Suprapubic skin (tissue), 4 donors: ENCODE data around the gene BANP. TPM values are rescaled to one million over a fixed set of nuclear protein-coding genes. Genes with fewer than 3 reads are reported as not detected.
"Not testable (repeated sequence)": the region's sequence is repeated elsewhere in the genome, so short reads cannot be mapped to it uniquely, and the experiment has no call there.

Experiments used
- DNase-seq, 2 donors: peaks; one replicate each; pipeline ENCODE4 v3.0.0-alpha.2; 2019; ENCODE audit warnings: low spot score in 2 of 2
- H3K27ac ChIP-seq: fragments of 200-600 bp; sonication (generic); one replicate; pipeline ENCODE4 v1.5.1; 2019
- H3K27me3 ChIP-seq: fragments of 200-600 bp; sonication (generic); one replicate; pipeline ENCODE4 v1.5.1; 2019
- H3K36me3 ChIP-seq: fragments of 200-600 bp; sonication (generic); one replicate; pipeline ENCODE4 v1.5.1; 2019
- H3K4me1 ChIP-seq: fragments of 200-600 bp; sonication (generic); one replicate; pipeline ENCODE4 v1.5.1; 2019
- H3K4me3 ChIP-seq: fragments of 200-600 bp; sonication (generic); one replicate; pipeline ENCODE4 v1.5.1; 2019; ENCODE audit warnings: mild to moderate bottlenecking
- H3K9me3 ChIP-seq: fragments of 200-600 bp; sonication (generic); one replicate; pipeline ENCODE4 v1.5.1; 2019
- EP300 ChIP-seq: sonication (generic); formaldehyde crosslinking; IDR thresholded peaks from one replicate; pipeline ENCODE4 v1.6.1; 2017; ENCODE audit warnings: antibody characterized with exemption
- POLR2A ChIP-seq, 2 donors: fragments of 450-650 bp; IDR thresholded peaks; one replicate each; pipeline ENCODE4 v1.6.1; 2017; ENCODE audit warnings: antibody characterized with exemption in 2 of 2, mild to moderate bottlenecking in 2 of 2, moderate library complexity in 2 of 2
- POLR2AphosphoS5 ChIP-seq, 3 donors: sonication (generic); formaldehyde crosslinking; IDR thresholded peaks; one replicate each; pipeline ENCODE4 v1.6.1; 2017; ENCODE audit warnings: antibody characterized with exemption in 3 of 3
- WGBS: methylation state at CpG from one replicate; pipeline ENCODE4 v1.1.5; 2018; 5-methylcytosine and 5-hydroxymethylcytosine counted together
- total RNA-seq, 4 donors: library from RNA; depleted of rRNA; stranded (reverse); fragments of >200 nt; gene quantifications; one replicate each; pipeline ENCODE4 v1.1.0, GENCODE V29; 2016
- TF ChIP-seq, protein P1 (sequence below), 2 donors: fragments of 200-600 bp in 1 of 2; fragments of 450-650 bp in 1 of 2; sonication (generic) in 1 of 2; IDR thresholded peaks; one replicate each; pipeline ENCODE4 v1.5.1; 2016 to 2019; ENCODE audit warnings: antibody characterized with exemption in 2 of 2, mild to moderate bottlenecking in 1 of 2, moderate library complexity in 1 of 2

BANP gene
- total RNA-seq, 4 donors from 2014 or later = 24.9 to 40.1 (median 26.5) TPM

DNA sequence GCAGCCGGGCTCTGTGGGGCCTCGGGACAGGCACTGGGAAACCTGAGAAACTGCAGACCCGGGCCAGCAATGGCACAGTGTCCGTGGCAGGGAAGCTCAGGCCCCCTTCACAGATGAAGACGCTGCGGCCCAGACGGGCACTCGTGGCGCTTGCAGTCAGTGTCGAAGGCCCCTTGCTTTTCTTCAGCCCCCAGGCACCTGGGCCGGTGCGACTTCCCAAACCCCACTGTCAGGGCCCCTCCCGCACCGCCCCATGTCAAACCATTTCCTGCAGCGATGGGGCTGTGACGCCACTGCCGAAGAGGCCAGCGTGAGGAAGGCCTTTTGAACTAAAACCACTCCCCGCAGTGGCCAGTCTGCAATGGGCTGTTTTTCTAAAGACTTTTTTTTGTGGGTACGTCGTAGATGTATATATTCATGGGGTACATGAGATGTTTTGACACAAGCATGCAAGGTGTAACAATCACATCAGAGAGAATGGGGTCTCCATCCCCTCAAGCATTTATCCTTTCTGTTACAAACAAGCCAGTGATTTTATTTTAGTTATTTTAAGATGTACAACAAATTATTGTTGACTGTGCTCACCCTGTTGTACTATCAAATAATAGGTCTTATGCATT lies 159.8 kb downstream of the BANP start:
- 71% methylated on average over 11 of the region's 21 CpGs for WGBS

DNA sequence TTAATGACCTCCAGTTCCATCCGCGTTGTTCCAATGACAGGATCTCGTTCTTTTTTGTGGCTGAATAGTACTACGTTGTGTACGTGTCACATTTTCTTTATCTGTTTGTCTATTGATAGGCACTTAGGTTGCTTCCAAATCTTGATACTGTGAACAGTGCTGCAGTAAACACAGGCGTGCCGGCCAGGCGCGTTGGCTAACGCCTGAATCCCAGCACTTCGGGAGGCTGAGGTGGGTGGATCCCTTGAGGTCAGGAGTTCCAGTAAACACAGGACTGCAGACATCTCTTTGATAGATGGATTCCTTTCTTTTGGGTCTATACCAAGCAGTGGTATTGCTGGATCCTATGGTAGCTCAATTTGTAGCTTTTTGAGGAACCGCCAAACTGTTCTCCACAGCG lies 160.7 kb downstream of the BANP start:
- not testable (repeated sequence) for H3K4me1 ChIP-seq, H3K4me3 ChIP-seq, H3K36me3 ChIP-seq, H3K9me3 ChIP-seq, DNase-seq, H3K27ac ChIP-seq
- H3K27me3 ChIP-seq = peaks cover 16% of the 10 kb centered on the region
- WGBS = 89% methylated on average over 13 of the region's 13 CpGs

More for the DNA sequence above, 159.8 kb downstream of the BANP start:
- not testable (repeated sequence) for H3K9me3 ChIP-seq, DNase-seq, H3K36me3 ChIP-seq, H3K4me3 ChIP-seq, H3K27ac ChIP-seq, H3K4me1 ChIP-seq, H3K27me3 ChIP-seq

DNA sequence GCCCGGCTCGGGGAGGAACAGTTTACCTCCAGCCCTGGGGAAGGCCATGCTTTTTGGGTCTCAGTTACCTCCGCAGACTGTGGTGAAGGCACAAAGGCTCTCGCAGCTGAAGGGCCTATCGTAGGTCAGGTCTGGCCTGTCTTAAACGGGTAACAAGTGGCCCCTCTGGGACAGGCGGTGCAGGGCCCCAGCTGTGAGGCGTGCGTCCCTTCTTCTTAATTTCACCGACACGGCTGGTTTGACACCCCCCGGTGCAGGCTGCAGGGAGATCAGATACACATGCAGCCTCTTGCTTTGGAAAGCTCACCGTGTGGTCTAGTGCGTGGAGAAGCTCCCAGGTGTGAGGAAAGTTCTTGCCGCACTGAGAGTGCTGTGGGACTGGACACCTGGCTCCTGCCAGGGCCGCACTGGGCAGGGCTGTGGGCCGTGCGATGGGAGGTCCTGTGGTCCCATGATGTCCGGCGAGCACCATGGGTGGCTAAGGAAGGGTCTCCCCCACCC lies 162.4 kb downstream of the BANP start:
- Histone ChIP-seq H3K4me1 (peaks cover 3% of the 10 kb centered on the region), H3K27ac (no peak overlapping the region), H3K9me3 (no peaks in the 10 kb centered on the region), H3K27me3 (peaks cover 16% of the 10 kb centered on the region), H3K4me3 (no peak overlapping the region), H3K36me3 (no peaks in the 10 kb centered on the region)
- no peak for TF ChIP-seq POLR2AphosphoS5 (IDR thresholded peaks at IDR 0.05)
- TF ChIP-seq POLR2A (IDR thresholded peaks at IDR 0.05) = no peak
- TF ChIP-seq EP300 = no peak
- TF ChIP-seq, protein P1, sequence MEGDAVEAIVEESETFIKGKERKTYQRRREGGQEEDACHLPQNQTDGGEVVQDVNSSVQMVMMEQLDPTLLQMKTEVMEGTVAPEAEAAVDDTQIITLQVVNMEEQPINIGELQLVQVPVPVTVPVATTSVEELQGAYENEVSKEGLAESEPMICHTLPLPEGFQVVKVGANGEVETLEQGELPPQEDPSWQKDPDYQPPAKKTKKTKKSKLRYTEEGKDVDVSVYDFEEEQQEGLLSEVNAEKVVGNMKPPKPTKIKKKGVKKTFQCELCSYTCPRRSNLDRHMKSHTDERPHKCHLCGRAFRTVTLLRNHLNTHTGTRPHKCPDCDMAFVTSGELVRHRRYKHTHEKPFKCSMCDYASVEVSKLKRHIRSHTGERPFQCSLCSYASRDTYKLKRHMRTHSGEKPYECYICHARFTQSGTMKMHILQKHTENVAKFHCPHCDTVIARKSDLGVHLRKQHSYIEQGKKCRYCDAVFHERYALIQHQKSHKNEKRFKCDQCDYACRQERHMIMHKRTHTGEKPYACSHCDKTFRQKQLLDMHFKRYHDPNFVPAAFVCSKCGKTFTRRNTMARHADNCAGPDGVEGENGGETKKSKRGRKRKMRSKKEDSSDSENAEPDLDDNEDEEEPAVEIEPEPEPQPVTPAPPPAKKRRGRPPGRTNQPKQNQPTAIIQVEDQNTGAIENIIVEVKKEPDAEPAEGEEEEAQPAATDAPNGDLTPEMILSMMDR (IDR thresholded peaks at IDR 0.05) = no peak
- WGBS = 90% methylated on average over 10 of the region's 20 CpGs
- no peak for DNase-seq

DNA sequence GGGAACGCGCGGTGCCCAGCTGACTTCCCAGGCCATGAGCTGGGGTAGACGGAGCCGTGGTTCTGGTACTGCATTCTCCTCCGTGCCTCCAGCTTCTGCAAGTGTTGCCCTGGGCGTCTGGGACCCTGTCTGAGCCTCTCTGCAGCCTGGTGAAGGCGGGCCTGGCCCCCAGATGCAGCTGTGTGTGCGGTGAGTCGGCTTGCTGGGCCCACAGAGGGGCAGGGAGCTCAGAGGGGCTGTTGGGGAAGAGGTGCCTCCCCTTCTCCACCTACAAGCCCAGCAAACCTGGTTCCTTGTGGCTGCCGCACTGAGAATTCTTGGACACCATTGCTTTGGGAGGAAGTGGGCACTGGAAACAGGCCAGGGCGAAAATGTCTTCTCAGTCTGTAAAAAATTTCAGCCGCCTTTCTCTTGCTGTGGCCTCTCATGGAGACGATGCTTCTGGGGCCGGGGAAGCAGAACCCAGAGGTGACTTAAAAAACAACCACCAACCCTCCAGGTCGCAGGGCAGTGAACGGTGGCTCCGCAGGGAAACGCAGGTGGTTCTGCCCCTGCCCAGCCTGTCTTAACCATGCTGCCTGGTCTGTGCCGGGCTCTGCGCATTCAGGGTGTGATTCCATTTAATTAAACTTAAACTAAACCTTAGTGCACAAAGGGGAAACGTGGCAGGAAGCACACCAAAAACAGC lies 163.5 kb downstream of the BANP start:
- peaks cover 23% of the 10 kb centered on the region for H3K27me3 ChIP-seq
- not testable (repeated sequence) for H3K4me1 ChIP-seq, H3K9me3 ChIP-seq, H3K27ac ChIP-seq, H3K36me3 ChIP-seq, H3K4me3 ChIP-seq, DNase-seq
- WGBS = 80% methylated on average over 17 of the region's 22 CpGs

DNA sequence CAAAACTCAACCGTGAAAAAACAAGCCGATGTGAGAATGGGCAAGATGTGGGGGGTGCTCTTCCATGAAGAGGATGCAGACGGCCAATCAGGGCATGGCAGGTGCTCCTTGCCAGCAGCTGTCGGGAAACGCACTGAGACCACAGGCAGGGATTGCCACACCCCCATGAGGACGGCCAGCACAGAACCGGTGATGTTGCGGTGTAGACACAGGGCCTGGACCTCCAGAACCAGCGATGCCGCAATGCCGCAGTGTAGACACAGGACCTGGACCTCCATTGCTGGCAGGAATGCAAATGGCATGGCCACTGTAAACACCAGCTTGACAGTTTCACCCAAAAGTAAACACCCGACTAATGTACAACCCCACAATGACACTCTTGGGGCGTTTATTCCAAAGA lies 164.9 kb downstream of the BANP start:
- no peak overlapping the region for H3K4me3 ChIP-seq
- H3K36me3 ChIP-seq = no peaks in the 10 kb centered on the region
- no peaks in the 10 kb centered on the region for H3K9me3 ChIP-seq
- WGBS = 83% methylated on average over 13 of the region's 13 CpGs
- H3K27me3 ChIP-seq = peaks cover 31% of the 10 kb centered on the region
- TF ChIP-seq POLR2A (IDR thresholded peaks at IDR 0.05) (no peak), POLR2AphosphoS5 (IDR thresholded peaks at IDR 0.05) (no peak), EP300 (no peak)
- TF ChIP-seq, protein P1 (IDR thresholded peaks at IDR 0.05) = no peak
- H3K4me1 ChIP-seq = peaks cover 3% of the 10 kb centered on the region
- DNase-seq = no peak
- H3K27ac ChIP-seq = no peak overlapping the region

DNA sequence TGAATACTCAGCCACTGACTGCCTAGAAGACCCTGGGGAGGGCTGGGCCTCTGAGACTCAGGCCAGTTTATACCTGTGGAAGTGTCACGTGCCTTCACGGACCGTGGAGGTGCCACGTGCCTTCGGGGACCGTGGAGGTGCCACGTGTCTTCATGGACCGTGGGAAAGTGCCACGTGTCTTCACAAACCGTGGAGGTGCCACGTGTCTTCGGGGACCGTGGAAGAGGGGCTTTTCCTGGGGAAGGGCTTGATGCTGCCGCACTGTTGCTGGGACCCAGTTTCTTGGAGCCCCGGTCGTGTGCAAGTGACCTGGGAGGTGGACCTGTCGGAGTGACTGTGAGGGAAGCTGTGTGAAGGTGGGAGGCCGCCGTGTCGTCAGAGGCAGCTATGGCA lies 166.2 kb downstream of the BANP start:
- TF ChIP-seq POLR2A (IDR thresholded peaks at IDR 0.05) = no peak
- TF ChIP-seq, protein P1 (IDR thresholded peaks at IDR 0.05) = no peak
- no peak for TF ChIP-seq POLR2AphosphoS5 (IDR thresholded peaks at IDR 0.05)
- TF ChIP-seq EP300 = no peak
- Histone ChIP-seq H3K36me3 (no peaks in the 10 kb centered on the region), H3K27me3 (peaks cover 31% of the 10 kb centered on the region), H3K27ac (no peak overlapping the region), H3K4me3 (no peak overlapping the region), H3K9me3 (no peaks in the 10 kb centered on the region), H3K4me1 (peaks cover 3% of the 10 kb centered on the region)
- no peak for DNase-seq
- WGBS = 89% methylated on average over 15 of the region's 20 CpGs
